Measurements from ENCODE around the gene KCNJ12. TPM values are rescaled to one million over a fixed set of nuclear protein-coding genes. Genes with fewer than 3 reads are reported as not detected.

The KCNJ12 gene
- total RNA-seq, 4 donors from 2014 or later = 0.84 to 2.4 (median 1.7) TPM

DNA sequence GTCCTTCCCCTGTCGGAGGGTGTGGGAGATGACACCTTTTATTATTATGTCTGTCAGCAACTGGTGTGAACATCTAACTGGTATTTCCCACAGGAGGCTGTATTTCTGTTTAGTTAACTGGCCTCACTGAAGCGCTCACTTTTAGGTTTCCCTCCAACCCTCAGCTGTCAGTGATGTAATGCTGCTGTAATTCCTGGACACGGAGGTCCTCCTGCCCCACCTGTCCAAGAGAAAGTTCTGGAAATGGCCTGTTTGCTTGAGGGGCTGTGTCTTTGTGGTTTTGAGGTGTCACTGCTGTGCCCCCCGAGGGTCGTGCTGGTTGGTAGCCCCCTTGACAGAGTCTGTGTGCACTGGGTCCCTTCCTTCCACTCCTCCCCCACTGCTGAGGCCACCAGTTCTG lies 11.5 kb downstream of the KCNJ12 start:
- peaks cover 0 to 9% of the 10 kb centered on the region in 2 donors for H3K27me3 ChIP-seq
- H3K4me1 ChIP-seq = no peaks in the 10 kb centered on the region
- no peak for DNase-seq (ENCODE audit: low spot score in 2 of 2)
- 66 to 76% methylated on average over 5 of the region's 5 CpGs for WGBS, 2 donors
- no peaks in the 10 kb centered on the region for H3K9me3 ChIP-seq
- H3K36me3 ChIP-seq = no peaks in the 10 kb centered on the region
- no peak overlapping the region for H3K27ac ChIP-seq
- no peak overlapping the region for H3K4me3 ChIP-seq
- no peak for TF ChIP-seq EP300 (IDR thresholded peaks at IDR 0.05)
- TF ChIP-seq, protein P1, sequence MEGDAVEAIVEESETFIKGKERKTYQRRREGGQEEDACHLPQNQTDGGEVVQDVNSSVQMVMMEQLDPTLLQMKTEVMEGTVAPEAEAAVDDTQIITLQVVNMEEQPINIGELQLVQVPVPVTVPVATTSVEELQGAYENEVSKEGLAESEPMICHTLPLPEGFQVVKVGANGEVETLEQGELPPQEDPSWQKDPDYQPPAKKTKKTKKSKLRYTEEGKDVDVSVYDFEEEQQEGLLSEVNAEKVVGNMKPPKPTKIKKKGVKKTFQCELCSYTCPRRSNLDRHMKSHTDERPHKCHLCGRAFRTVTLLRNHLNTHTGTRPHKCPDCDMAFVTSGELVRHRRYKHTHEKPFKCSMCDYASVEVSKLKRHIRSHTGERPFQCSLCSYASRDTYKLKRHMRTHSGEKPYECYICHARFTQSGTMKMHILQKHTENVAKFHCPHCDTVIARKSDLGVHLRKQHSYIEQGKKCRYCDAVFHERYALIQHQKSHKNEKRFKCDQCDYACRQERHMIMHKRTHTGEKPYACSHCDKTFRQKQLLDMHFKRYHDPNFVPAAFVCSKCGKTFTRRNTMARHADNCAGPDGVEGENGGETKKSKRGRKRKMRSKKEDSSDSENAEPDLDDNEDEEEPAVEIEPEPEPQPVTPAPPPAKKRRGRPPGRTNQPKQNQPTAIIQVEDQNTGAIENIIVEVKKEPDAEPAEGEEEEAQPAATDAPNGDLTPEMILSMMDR (IDR thresholded peaks at IDR 0.05) = no peak
- TF ChIP-seq POLR2A (IDR thresholded peaks at IDR 0.05) = no peak

DNA sequence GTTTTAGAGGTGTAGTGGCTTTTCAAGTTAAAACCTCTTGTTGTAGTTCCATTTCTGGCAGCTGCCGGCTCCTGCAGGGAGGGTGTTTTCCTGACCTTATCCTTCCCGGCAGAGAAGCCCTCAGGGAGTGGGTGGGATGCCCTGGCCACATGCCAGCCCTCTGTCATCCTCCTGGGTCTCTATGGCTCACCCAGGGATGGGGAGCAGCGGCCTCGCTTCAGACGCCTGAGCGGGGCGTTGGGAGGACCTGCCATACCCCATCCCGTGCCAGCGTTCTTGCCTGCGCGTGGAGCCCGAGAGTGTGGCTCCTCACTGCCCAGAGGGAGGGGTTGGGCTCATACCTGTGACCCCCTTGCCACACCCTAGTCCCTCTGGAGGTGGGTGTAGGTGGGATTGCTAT lies 11.9 kb downstream of the KCNJ12 start:
- Histone ChIP-seq H3K4me3 (no peak overlapping the region), H3K27ac (no peak overlapping the region), H3K9me3 (no peaks in the 10 kb centered on the region), H3K4me1 (no peaks in the 10 kb centered on the region), H3K27me3 (peaks cover 0 to 6% of the 10 kb centered on the region in 2 donors), H3K36me3 (no peaks in the 10 kb centered on the region)
- TF ChIP-seq, protein P1 (IDR thresholded peaks at IDR 0.05) = no peak
- no peak for TF ChIP-seq POLR2A (IDR thresholded peaks at IDR 0.05)
- no peak for TF ChIP-seq EP300 (IDR thresholded peaks at IDR 0.05)
- 65 to 68% methylated on average over 10 to 12 of the region's 12 CpGs for WGBS, 2 donors
- DNase-seq (ENCODE audit: low spot score in 2 of 2) = no peak

DNA sequence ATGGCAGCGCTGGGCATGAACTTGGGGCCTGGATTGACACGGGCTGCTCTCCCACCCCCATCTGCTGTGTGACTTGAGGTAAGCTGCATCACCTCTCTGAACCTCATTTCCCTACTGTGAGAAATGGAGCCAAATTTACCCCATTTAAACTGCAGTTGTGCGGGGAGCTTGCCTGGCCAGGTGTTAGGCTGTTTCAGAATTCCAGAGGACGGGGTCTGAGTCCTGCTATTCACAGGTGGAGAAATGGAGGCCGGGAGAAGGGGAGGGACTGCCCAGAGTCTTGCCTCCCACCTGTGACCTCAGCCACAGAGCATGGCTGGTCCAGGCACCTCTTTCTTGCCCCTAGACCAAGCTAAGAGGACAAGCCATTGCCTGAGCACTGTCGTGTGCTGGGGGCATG lies 12.8 kb downstream of the KCNJ12 start:
- Histone ChIP-seq H3K4me3 (no peak overlapping the region), H3K36me3 (no peaks in the 10 kb centered on the region), H3K27me3 (no peaks in the 10 kb centered on the region), H3K27ac (no peak overlapping the region), H3K4me1 (no peaks in the 10 kb centered on the region), H3K9me3 (no peaks in the 10 kb centered on the region)
- no peak for DNase-seq (ENCODE audit: low spot score in 2 of 2)
- TF ChIP-seq POLR2A (IDR thresholded peaks at IDR 0.05) (no peak), EP300 (IDR thresholded peaks at IDR 0.05) (no peak)
- TF ChIP-seq, protein P1 (IDR thresholded peaks at IDR 0.05) = no peak
- 90% methylated on average over 4 to 6 of the region's 6 CpGs for WGBS, 2 donors

DNA sequence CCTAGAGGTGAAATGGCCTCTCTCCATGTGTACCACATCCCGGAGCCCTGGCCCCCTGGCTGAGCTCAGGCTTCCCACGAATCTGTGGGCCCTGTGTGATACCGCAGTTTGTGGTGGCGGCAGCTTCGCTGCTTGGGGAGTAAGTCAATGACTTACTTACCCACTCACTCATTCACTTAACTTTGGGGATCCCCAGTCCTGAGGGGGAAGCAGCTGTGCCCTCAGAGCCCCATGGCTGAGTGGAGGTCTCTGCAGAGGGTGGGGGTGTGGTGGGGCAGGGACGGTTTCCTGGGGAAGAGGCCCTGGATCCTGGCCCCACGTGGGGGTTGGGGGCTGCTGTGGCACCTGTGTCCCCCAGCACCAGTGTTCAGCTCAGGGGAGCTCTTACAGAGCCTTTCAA lies 13.2 kb downstream of the KCNJ12 start:
- DNase-seq (ENCODE audit: low spot score in 2 of 2) = no peak
- Histone ChIP-seq H3K4me3 (no peak overlapping the region), H3K4me1 (no peaks in the 10 kb centered on the region), H3K27ac (no peak overlapping the region), H3K27me3 (no peaks in the 10 kb centered on the region), H3K9me3 (no peaks in the 10 kb centered on the region), H3K36me3 (no peaks in the 10 kb centered on the region)
- TF ChIP-seq EP300 (IDR thresholded peaks at IDR 0.05) (no peak), POLR2A (IDR thresholded peaks at IDR 0.05) (no peak)
- TF ChIP-seq, protein P1 (IDR thresholded peaks at IDR 0.05) = no peak
- 78 to 79% methylated on average over 5 of the region's 7 CpGs for WGBS, 2 donors

DNA sequence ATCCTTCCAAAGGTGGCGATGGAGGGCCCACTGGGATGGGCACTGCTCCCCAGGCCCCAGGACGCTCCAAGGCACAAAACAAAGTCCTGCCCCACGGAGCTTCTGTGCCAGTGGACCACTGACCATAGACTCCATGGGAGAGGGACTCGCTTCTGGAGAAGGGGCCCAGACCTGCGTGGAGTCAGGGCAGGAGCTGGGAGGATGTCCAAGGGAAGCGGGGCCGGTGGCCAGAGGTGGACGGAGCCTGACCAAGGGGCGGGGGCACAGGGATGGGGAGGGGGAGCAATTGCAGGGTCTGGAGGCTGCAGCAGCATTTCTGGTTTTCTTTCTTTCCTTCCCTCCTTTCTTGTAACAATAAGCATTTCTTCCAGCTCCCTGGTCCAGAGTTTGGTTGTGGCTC lies 14.1 kb downstream of the KCNJ12 start:
- no peaks in the 10 kb centered on the region for H3K36me3 ChIP-seq
- H3K4me3 ChIP-seq = no peak overlapping the region
- DNase-seq (ENCODE audit: low spot score in 2 of 2) = no peak
- no peak overlapping the region for H3K27ac ChIP-seq
- H3K4me1 ChIP-seq = no peaks in the 10 kb centered on the region
- no peak for TF ChIP-seq POLR2A (IDR thresholded peaks at IDR 0.05)
- TF ChIP-seq, protein P1 (IDR thresholded peaks at IDR 0.05) = no peak
- WGBS, 2 donors = 74 to 78% methylated on average over 8 to 9 of the region's 9 CpGs
- H3K9me3 ChIP-seq = no peaks in the 10 kb centered on the region
- H3K27me3 ChIP-seq = no peaks in the 10 kb centered on the region
